ENCODE measurements around the gene SNX19.

GRCh38 chr11:130906616-130907015, 9.7 kb downstream of the SNX19 start:
- TF ChIP-seq CTCF (IDR thresholded peaks at IDR 0.05), result no peak
- TF ChIP-seq POLR2A (IDR thresholded peaks at IDR 0.05), result no peak
- TF ChIP-seq POLR2AphosphoS5 (IDR thresholded peaks at IDR 0.05), result no peak
